C4-2B (cell line): ENCODE results near the gene MVK.

ENCODE experiments used
- ZFX ChIP-seq: fragments of 450-650 bp; IDR thresholded peaks from 2 replicates; pipeline ENCODE4 v1.6.1; 2017
- TF ChIP-seq, protein P1 (sequence below): fragments of 450-650 bp; conservative IDR thresholded peaks from 2 replicates; pipeline ENCODE4 v1.5.1; 2017; ENCODE audit warnings: mild to moderate bottlenecking

DNA sequence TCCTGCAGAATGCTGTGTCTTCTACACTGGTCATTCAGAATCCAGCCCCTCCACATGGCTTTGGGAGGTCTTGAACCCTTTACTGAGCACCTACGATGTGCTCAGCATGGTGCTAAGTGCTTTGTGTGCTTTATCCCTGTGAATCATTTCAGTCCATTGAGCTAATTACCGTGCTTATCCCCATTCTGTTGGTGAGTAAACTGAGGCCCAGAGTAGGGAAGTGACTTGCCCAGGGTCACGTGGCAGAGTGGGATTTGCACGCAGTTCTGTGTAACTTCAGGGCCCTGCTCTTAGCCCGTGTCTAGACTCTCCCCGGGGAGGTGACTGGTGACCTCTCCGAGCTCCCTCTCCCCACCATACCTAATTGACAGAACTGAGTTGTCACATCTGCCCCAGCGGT, 27.4 kb downstream of the MVK start:
- TF ChIP-seq, protein P1, sequence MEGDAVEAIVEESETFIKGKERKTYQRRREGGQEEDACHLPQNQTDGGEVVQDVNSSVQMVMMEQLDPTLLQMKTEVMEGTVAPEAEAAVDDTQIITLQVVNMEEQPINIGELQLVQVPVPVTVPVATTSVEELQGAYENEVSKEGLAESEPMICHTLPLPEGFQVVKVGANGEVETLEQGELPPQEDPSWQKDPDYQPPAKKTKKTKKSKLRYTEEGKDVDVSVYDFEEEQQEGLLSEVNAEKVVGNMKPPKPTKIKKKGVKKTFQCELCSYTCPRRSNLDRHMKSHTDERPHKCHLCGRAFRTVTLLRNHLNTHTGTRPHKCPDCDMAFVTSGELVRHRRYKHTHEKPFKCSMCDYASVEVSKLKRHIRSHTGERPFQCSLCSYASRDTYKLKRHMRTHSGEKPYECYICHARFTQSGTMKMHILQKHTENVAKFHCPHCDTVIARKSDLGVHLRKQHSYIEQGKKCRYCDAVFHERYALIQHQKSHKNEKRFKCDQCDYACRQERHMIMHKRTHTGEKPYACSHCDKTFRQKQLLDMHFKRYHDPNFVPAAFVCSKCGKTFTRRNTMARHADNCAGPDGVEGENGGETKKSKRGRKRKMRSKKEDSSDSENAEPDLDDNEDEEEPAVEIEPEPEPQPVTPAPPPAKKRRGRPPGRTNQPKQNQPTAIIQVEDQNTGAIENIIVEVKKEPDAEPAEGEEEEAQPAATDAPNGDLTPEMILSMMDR = no peak
- no peak for TF ChIP-seq ZFX
